ENCODE measurements around the gene ACVR2B.
"Not testable (repeated sequence)": the region's sequence is repeated elsewhere in the genome, so short reads cannot be mapped to it uniquely, and the experiment has no call there.

- not testable (repeated sequence) for TF ChIP-seq CTCF (IDR thresholded peaks at IDR 0.05); POLR2AphosphoS5 (IDR thresholded peaks at IDR 0.05; ENCODE audit: low read depth, low read length); SIN3A (IDR thresholded peaks at IDR 0.05; ENCODE audit: borderline replicate concordance, insufficient read depth, low read depth, low read length); TCF7L2 (IDR thresholded peaks at IDR 0.05; ENCODE audit: low read depth, low read length)
Observed at GRCh38 chr3:38433661-38434060, 20.0 kb upstream of the ACVR2B start.
